ENCODE results near the gene NFATC3.
A peak's percentile ranks its signal among the peaks of the same experiment; 100 is the strongest.

Gene NFATC3

GRCh38 chr16:68190736-68191510 is 105.8 kb downstream of the NFATC3 start:
- no peak for DNase-seq

GRCh38 chr16:68194251-68194650 is 109.1 kb downstream of the NFATC3 start:
- DNase-seq, result no peak

- DNase-seq, result no peak
Observed at GRCh38 chr16:68197250-68197649, 112.1 kb downstream of the NFATC3 start.

GRCh38 chr16:68200088-68200783 is 115.1 kb downstream of the NFATC3 start:
- no peak for DNase-seq

GRCh38 chr16:68202091-68202519 is 116.9 kb downstream of the NFATC3 start:
- DNase-seq, result peak; percentile 19

- no peak for DNase-seq
Observed at GRCh38 chr16:68206245-68206644, 121.1 kb downstream of the NFATC3 start.

- no peak for DNase-seq
Observed at GRCh38 chr16:68214726-68215125, 129.6 kb downstream of the NFATC3 start.

GRCh38 chr16:68215302-68215701 is 130.1 kb downstream of the NFATC3 start:
- no peak for DNase-seq

GRCh38 chr16:68216240-68216639 is 131.1 kb downstream of the NFATC3 start:
- DNase-seq, result no peak

GRCh38 chr16:68217506-68217905 is 132.3 kb downstream of the NFATC3 start:
- no peak for DNase-seq

- no peak for DNase-seq
Observed at GRCh38 chr16:68219725-68220351, 134.7 kb downstream of the NFATC3 start.

GRCh38 chr16:68223072-68223471 is 137.9 kb downstream of the NFATC3 start:
- no peak for DNase-seq

- DNase-seq, result no peak
Observed at GRCh38 chr16:68226116-68226515, 140.9 kb downstream of the NFATC3 start.

GRCh38 chr16:68227183-68227793 is 142.1 kb downstream of the NFATC3 start:
- DNase-seq, result no peak

- no peak for DNase-seq
Observed at GRCh38 chr16:68227850-68228553, 142.8 kb downstream of the NFATC3 start.

GRCh38 chr16:68228652-68229051 is 143.5 kb downstream of the NFATC3 start:
- DNase-seq, result no peak

GRCh38 chr16:68229431-68230175 is 144.4 kb downstream of the NFATC3 start:
- no peak for DNase-seq

GRCh38 chr16:68230176-68230571 is 145.0 kb downstream of the NFATC3 start:
- DNase-seq, result no peak

GRCh38 chr16:68230956-68231355 is 145.8 kb downstream of the NFATC3 start:
- DNase-seq, result no peak

GRCh38 chr16:68231384-68232136 is 146.4 kb downstream of the NFATC3 start:
- DNase-seq, result no peak

- no peak for DNase-seq
Observed at GRCh38 chr16:68232335-68232734, 147.2 kb downstream of the NFATC3 start.
